Thyroid gland (tissue), 4 donors: ENCODE data around the gene CREBBP.

Experiments
- CTCF ChIP-seq, 6 experiments: fragments of 200-600 bp in 3 of 6; fragments of 450-650 bp in 3 of 6; sonication (generic) in 3 of 6; IDR thresholded peaks; one replicate each; pipeline ENCODE4 v1.5.1; 2016 to 2019; ENCODE audit warnings: antibody characterized with exemption in 6 of 6, mild to moderate bottlenecking in 2 of 6, inconsistent platforms in 1 of 6, moderate library complexity in 1 of 6
- POLR2A ChIP-seq, 2 donors: fragments of 450-650 bp; IDR thresholded peaks; one replicate each; pipeline ENCODE4 v1.6.1; 2017; ENCODE audit warnings: antibody characterized with exemption in 2 of 2, mild to moderate bottlenecking in 2 of 2, moderate library complexity in 1 of 2

- no peak for TF ChIP-seq CTCF (IDR thresholded peaks at IDR 0.05)
- no peak for TF ChIP-seq POLR2A (IDR thresholded peaks at IDR 0.05)
These were observed 151.1 kb downstream of the CREBBP start for GRCh38 chr16:3729161-3730112.
